ENCODE results near the gene CCDC30. TPM values are rescaled to one million over a fixed set of nuclear protein-coding genes. Genes with fewer than 3 reads are reported as not detected.
A peak's percentile ranks its signal among the peaks of the same experiment; 100 is the strongest.
"Not testable (repeated sequence)": the region's sequence is repeated elsewhere in the genome, so short reads cannot be mapped to it uniquely, and the experiment has no call there.

The CCDC30 gene
- total RNA-seq, 1 donor from 2014 or later, result 7.5 TPM

- peak; percentile 83 for DNase-seq (ENCODE audit: low spot score)
Observed at GRCh38 chr1:42450061-42450460, 13.0 kb upstream of the CCDC30 start.

GRCh38 chr1:42453386-42453785 lies 9.7 kb upstream of the CCDC30 start:
- no peak for DNase-seq (ENCODE audit: low spot score)

GRCh38 chr1:42454403-42454802 lies 8.7 kb upstream of the CCDC30 start:
- no peak for DNase-seq (ENCODE audit: low spot score)

- DNase-seq (ENCODE audit: low spot score), result peak; percentile 91
Observed at GRCh38 chr1:42456010-42456753, 6.9 kb upstream of the CCDC30 start, which contains the start of the genes PPCS and ZMYND12. Gene PPCS, plus strand, starts transcription at chr1:42456543. Its CDS starts 23 bp downstream, at chr1:42456566. Gene ZMYND12, minus strand, starts transcription at chr1:42456022. Its CDS starts 25 bp downstream, at chr1:42455997.

GRCh38 chr1:42456754-42457089 lies 6.4 kb upstream of the CCDC30 start:
- DNase-seq (ENCODE audit: low spot score), result peak; percentile 68

GRCh38 chr1:42461196-42461595 lies 1.9 kb upstream of the CCDC30 start:
- DNase-seq (ENCODE audit: low spot score), result no peak

- DNase-seq (ENCODE audit: low spot score), result no peak
Observed at GRCh38 chr1:42463921-42464320, 835 bp downstream of the CCDC30 start.

GRCh38 chr1:42466030-42466429 lies 2.9 kb downstream of the CCDC30 start:
- no peak for DNase-seq (ENCODE audit: low spot score)

GRCh38 chr1:42469727-42470126 lies 6.6 kb downstream of the CCDC30 start:
- DNase-seq (ENCODE audit: low spot score), result no peak

GRCh38 chr1:42476605-42477004 lies 13.5 kb downstream of the CCDC30 start:
- no peak for DNase-seq (ENCODE audit: low spot score)

- not testable (repeated sequence) for DNase-seq (ENCODE audit: low spot score)
Observed at GRCh38 chr1:42477354-42477753, 14.3 kb downstream of the CCDC30 start.

- DNase-seq (ENCODE audit: low spot score), result no peak
Observed at GRCh38 chr1:42477775-42478174, 14.7 kb downstream of the CCDC30 start.

GRCh38 chr1:42479621-42480020 lies 16.5 kb downstream of the CCDC30 start:
- DNase-seq (ENCODE audit: low spot score), result no peak

- DNase-seq (ENCODE audit: low spot score), result no peak
Observed at GRCh38 chr1:42480921-42481320, 17.8 kb downstream of the CCDC30 start.

- DNase-seq (ENCODE audit: low spot score), result no peak
Observed at GRCh38 chr1:42482635-42483153, 19.6 kb downstream of the CCDC30 start.

- peak; percentile 47 for DNase-seq (ENCODE audit: low spot score)
Observed at GRCh38 chr1:42484382-42484781, 21.3 kb downstream of the CCDC30 start.

GRCh38 chr1:42490237-42490636 lies 27.2 kb downstream of the CCDC30 start:
- DNase-seq (ENCODE audit: low spot score), result no peak

GRCh38 chr1:42502031-42502430 lies 38.9 kb downstream of the CCDC30 start:
- not testable (repeated sequence) for DNase-seq (ENCODE audit: low spot score)

GRCh38 chr1:42504535-42505128 lies 41.5 kb downstream of the CCDC30 start:
- DNase-seq (ENCODE audit: low spot score), result no peak

GRCh38 chr1:42506576-42506975 lies 43.5 kb downstream of the CCDC30 start:
- no peak for DNase-seq (ENCODE audit: low spot score)

- not testable (repeated sequence) for DNase-seq (ENCODE audit: low spot score)
Observed at GRCh38 chr1:42511581-42512155, 48.6 kb downstream of the CCDC30 start.

GRCh38 chr1:42518908-42519307 lies 55.8 kb downstream of the CCDC30 start:
- no peak for DNase-seq (ENCODE audit: low spot score)

GRCh38 chr1:42523171-42523570 lies 60.1 kb downstream of the CCDC30 start:
- DNase-seq (ENCODE audit: low spot score), result no peak

Data from umbilical cord (tissue), 2 donors.